Measurements from ENCODE around the gene SPOPL. TPM values are rescaled to one million over a fixed set of nuclear protein-coding genes. Genes with fewer than 3 reads are reported as not detected.
"Not testable (repeated sequence)": the region's sequence is repeated elsewhere in the genome, so short reads cannot be mapped to it uniquely, and the experiment has no call there.

SPOPL gene
- total RNA-seq, 1 donor from 2014 or later, result 9.4 TPM

GRCh38 chr2:138474100-138474825, 27.3 kb upstream of the SPOPL start:
- no peaks in the 10 kb centered on the region for H3K4me1 ChIP-seq (ENCODE audit: control insufficient read depth in 3 of 3, insufficient read depth in 3 of 3, low read length in 3 of 3)
- H3K9me3 ChIP-seq (ENCODE audit: control insufficient read depth in 3 of 3, low read length in 3 of 3), result no peaks in the 10 kb centered on the region
- no peak overlapping the region for H3K4me3 ChIP-seq (ENCODE audit: low read length in 3 of 3)
- no peak overlapping the region for H3K9ac ChIP-seq (ENCODE audit: low read depth in 1 of 3, low read length in 3 of 3)
- H3K27ac ChIP-seq (ENCODE audit: low read depth, low read length), result no peak overlapping the region
- no peaks in the 10 kb centered on the region for H3K27me3 ChIP-seq (ENCODE audit: control insufficient read depth in 3 of 3, insufficient read depth in 3 of 3, low read length in 3 of 3)
- H3K36me3 ChIP-seq (ENCODE audit: control insufficient read depth in 3 of 3, insufficient read depth in 3 of 3, low read length in 3 of 3), result no peaks in the 10 kb centered on the region

- Histone ChIP-seq H3K4me3 (ENCODE audit: low read length in 3 of 3) (no peak overlapping the region), H3K27me3 (ENCODE audit: control insufficient read depth in 3 of 3, insufficient read depth in 3 of 3, low read length in 3 of 3) (no peaks in the 10 kb centered on the region), H3K36me3 (ENCODE audit: control insufficient read depth in 3 of 3, insufficient read depth in 3 of 3, low read length in 3 of 3) (no peaks in the 10 kb centered on the region), H3K9ac (ENCODE audit: low read depth in 1 of 3, low read length in 3 of 3) (no peak overlapping the region), H3K9me3 (ENCODE audit: control insufficient read depth in 3 of 3, low read length in 3 of 3) (no peaks in the 10 kb centered on the region), H3K4me1 (ENCODE audit: control insufficient read depth in 3 of 3, insufficient read depth in 3 of 3, low read length in 3 of 3) (no peaks in the 10 kb centered on the region), H3K27ac (ENCODE audit: low read depth, low read length) (no peak overlapping the region)
These were observed 26.2 kb upstream of the SPOPL start for GRCh38 chr2:138475277-138475776.

DNA sequence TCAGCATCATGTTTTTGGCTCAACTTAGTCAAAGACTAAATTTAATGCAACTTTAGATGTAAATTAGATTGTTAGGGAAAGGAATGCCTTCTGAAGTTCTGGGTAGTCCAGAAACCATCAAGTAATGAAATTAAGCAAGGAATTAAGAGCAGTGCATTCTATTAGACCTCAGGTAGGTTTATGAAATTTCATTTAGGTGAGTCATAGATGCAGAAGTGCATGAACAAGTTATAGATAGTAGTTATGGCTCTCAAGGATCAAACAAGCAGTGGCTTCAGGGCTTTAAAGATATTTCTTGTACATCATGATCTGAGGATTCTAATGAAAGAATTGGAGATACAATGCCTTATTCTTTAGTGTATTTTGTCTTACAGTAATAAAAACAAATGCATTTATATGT, 25.4 kb upstream of the SPOPL start:
- Histone ChIP-seq H3K9ac (ENCODE audit: low read depth in 1 of 3, low read length in 3 of 3) (no peak overlapping the region), H3K9me3 (ENCODE audit: control insufficient read depth in 3 of 3, low read length in 3 of 3) (no peaks in the 10 kb centered on the region)

DNA sequence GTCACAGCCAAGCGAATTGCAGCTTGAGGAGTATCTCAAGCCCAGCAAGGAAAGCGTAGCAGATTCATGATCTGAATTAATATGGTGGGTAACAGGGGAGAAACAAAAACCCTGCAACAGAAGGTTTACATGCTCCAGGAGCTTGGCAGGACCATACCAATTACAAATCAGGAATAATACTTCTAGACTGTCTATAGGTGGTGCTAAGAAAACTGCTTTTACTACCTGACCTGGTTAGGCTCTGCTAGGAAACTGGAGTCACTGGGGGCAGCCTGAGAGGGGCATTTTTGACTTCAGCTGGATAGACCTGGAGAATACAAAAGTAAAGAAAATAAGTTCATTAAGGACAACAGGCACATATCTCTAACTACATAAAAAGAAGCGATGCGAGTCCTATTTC, 24.6 kb upstream of the SPOPL start:
- H3K4me3 ChIP-seq (ENCODE audit: low read length in 3 of 3), result no peak overlapping the region
- H3K9me3 ChIP-seq (ENCODE audit: control insufficient read depth in 3 of 3, low read length in 3 of 3), result no peaks in the 10 kb centered on the region
- H3K4me1 ChIP-seq (ENCODE audit: control insufficient read depth in 3 of 3, insufficient read depth in 3 of 3, low read length in 3 of 3), result no peaks in the 10 kb centered on the region
- no peaks in the 10 kb centered on the region for H3K36me3 ChIP-seq (ENCODE audit: control insufficient read depth in 3 of 3, insufficient read depth in 3 of 3, low read length in 3 of 3)
- no peak overlapping the region for H3K9ac ChIP-seq (ENCODE audit: low read depth in 1 of 3, low read length in 3 of 3)
- H3K27me3 ChIP-seq (ENCODE audit: control insufficient read depth in 3 of 3, insufficient read depth in 3 of 3, low read length in 3 of 3), result no peaks in the 10 kb centered on the region
- H3K27ac ChIP-seq (ENCODE audit: low read depth, low read length), result no peak overlapping the region

More for the DNA sequence above, 25.4 kb upstream of the SPOPL start:
- Histone ChIP-seq H3K27me3 (ENCODE audit: control insufficient read depth in 3 of 3, insufficient read depth in 3 of 3, low read length in 3 of 3) (no peaks in the 10 kb centered on the region), H3K4me1 (ENCODE audit: control insufficient read depth in 3 of 3, insufficient read depth in 3 of 3, low read length in 3 of 3) (no peaks in the 10 kb centered on the region), H3K27ac (ENCODE audit: low read depth, low read length) (no peak overlapping the region), H3K36me3 (ENCODE audit: control insufficient read depth in 3 of 3, insufficient read depth in 3 of 3, low read length in 3 of 3) (no peaks in the 10 kb centered on the region), H3K4me3 (ENCODE audit: low read length in 3 of 3) (no peak overlapping the region)

- not testable (repeated sequence) for H3K4me1 ChIP-seq (ENCODE audit: control insufficient read depth in 3 of 3, insufficient read depth in 3 of 3, low read length in 3 of 3); H3K9me3 ChIP-seq (ENCODE audit: control insufficient read depth in 3 of 3, low read length in 3 of 3); H3K27me3 ChIP-seq (ENCODE audit: control insufficient read depth in 3 of 3, insufficient read depth in 3 of 3, low read length in 3 of 3); H3K27ac ChIP-seq (ENCODE audit: low read depth, low read length); H3K9ac ChIP-seq (ENCODE audit: low read depth in 1 of 3, low read length in 3 of 3); H3K4me3 ChIP-seq (ENCODE audit: low read length in 3 of 3); H3K36me3 ChIP-seq (ENCODE audit: control insufficient read depth in 3 of 3, insufficient read depth in 3 of 3, low read length in 3 of 3)
These were observed 18.8 kb upstream of the SPOPL start for GRCh38 chr2:138482796-138483195.

DNA sequence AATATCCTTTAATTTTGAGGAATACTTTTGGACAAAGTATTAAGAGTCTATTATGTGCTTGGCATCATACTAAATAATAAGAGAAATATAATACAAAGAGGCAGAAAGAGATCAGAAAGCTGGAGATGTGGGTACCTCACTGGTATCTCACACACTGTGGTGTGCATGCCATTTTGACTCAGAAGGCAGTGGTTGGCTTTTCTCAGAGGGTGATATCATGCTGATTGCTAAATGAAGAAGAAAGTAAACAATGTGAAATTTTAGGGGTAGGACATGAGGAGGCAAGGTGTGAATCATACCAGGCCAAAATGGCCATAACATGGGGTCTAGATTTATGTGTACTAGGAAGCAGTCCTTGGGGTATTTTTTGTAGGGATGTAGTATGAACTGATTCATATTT, 16.6 kb upstream of the SPOPL start:
- no peaks in the 10 kb centered on the region for H3K4me1 ChIP-seq (ENCODE audit: control insufficient read depth in 3 of 3, insufficient read depth in 3 of 3, low read length in 3 of 3)
- H3K36me3 ChIP-seq (ENCODE audit: control insufficient read depth in 3 of 3, insufficient read depth in 3 of 3, low read length in 3 of 3), result no peaks in the 10 kb centered on the region
- H3K9me3 ChIP-seq (ENCODE audit: control insufficient read depth in 3 of 3, low read length in 3 of 3), result no peaks in the 10 kb centered on the region
- H3K4me3 ChIP-seq (ENCODE audit: low read length in 3 of 3), result no peak overlapping the region
- no peaks in the 10 kb centered on the region for H3K27me3 ChIP-seq (ENCODE audit: control insufficient read depth in 3 of 3, insufficient read depth in 3 of 3, low read length in 3 of 3)
- H3K9ac ChIP-seq (ENCODE audit: low read depth in 1 of 3, low read length in 3 of 3), result no peak overlapping the region
- no peak overlapping the region for H3K27ac ChIP-seq (ENCODE audit: low read depth, low read length)

GRCh38 chr2:138486363-138487198, 15.0 kb upstream of the SPOPL start:
- Histone ChIP-seq H3K27ac (ENCODE audit: low read depth, low read length) (no peak overlapping the region), H3K4me1 (ENCODE audit: control insufficient read depth in 3 of 3, insufficient read depth in 3 of 3, low read length in 3 of 3) (no peaks in the 10 kb centered on the region), H3K4me3 (ENCODE audit: low read length in 3 of 3) (no peak overlapping the region), H3K9me3 (ENCODE audit: control insufficient read depth in 3 of 3, low read length in 3 of 3) (no peaks in the 10 kb centered on the region), H3K36me3 (ENCODE audit: control insufficient read depth in 3 of 3, insufficient read depth in 3 of 3, low read length in 3 of 3) (no peaks in the 10 kb centered on the region), H3K9ac (ENCODE audit: low read depth in 1 of 3, low read length in 3 of 3) (no peak overlapping the region), H3K27me3 (ENCODE audit: control insufficient read depth in 3 of 3, insufficient read depth in 3 of 3, low read length in 3 of 3) (no peaks in the 10 kb centered on the region)

DNA sequence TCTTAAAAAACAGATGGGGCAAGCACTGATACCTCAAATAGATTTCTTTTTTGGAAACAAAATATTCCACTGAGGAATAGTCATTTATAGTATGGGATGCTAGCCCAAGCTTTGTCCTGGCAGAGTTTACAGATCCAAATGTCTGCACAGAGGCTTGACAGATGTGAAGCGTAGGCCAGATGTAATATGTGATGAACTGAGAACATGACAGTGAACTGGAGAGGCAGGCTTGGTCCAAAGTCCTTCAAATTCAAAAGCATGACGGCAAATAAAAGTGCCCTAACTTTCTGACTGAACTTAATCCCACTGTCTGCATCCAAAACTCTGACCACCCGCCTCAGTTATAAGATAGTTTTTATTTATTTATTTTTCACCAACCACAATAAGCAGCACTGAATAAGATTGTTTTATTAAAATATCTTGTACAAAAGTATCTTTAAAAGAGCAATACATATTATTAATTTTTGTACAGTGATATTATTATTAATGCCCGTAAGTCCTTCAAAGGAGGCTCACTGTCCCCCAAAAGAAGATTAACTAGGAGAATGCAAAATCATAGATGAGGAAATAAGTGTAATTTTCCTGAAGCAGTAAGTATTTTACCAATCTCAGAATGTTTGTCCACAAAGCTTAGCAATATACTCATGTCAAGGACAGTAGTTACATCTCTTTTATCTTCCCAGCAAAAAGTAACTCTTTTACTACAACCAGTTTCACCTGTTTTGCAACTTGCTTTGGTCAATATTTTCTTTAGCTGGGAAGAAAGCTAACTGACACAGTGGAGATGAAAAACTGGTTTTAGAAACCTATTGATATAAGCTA, 10.7 kb upstream of the SPOPL start:
- Histone ChIP-seq H3K36me3 (ENCODE audit: control insufficient read depth in 3 of 3, insufficient read depth in 3 of 3, low read length in 3 of 3) (no peaks in the 10 kb centered on the region), H3K4me1 (ENCODE audit: control insufficient read depth in 3 of 3, insufficient read depth in 3 of 3, low read length in 3 of 3) (peaks cover 4 to 7% (median 4%) of the 10 kb centered on the region in 3 donors), H3K4me3 (ENCODE audit: low read length in 3 of 3) (no peak overlapping the region), H3K27ac (ENCODE audit: low read depth, low read length) (no peak overlapping the region), H3K9ac (ENCODE audit: low read depth in 1 of 3, low read length in 3 of 3) (no peak overlapping the region), H3K9me3 (ENCODE audit: control insufficient read depth in 3 of 3, low read length in 3 of 3) (no peaks in the 10 kb centered on the region), H3K27me3 (ENCODE audit: control insufficient read depth in 3 of 3, insufficient read depth in 3 of 3, low read length in 3 of 3) (no peaks in the 10 kb centered on the region)

DNA sequence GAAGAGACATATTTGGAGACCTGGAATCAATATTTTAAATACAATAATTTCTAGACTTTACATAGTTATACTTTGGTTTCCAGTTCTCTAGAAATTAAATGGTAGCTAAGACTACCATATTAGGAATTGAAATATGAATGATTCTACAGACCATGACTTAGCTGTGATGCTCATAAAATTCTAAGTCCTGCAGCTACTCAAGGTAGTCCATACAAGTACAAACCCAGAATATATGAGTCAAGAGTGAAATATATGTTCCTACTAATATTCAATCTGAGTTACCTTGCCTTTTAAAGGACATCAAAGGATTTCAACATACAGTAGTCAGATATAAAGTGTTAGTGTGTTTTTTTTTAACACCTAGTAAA, 10.1 kb upstream of the SPOPL start:
- H3K27ac ChIP-seq (ENCODE audit: low read depth, low read length), result no peak overlapping the region
- H3K9ac ChIP-seq (ENCODE audit: low read depth in 1 of 3, low read length in 3 of 3), result no peak overlapping the region
- H3K9me3 ChIP-seq (ENCODE audit: control insufficient read depth in 3 of 3, low read length in 3 of 3), result no peaks in the 10 kb centered on the region
- H3K4me1 ChIP-seq (ENCODE audit: control insufficient read depth in 3 of 3, insufficient read depth in 3 of 3, low read length in 3 of 3), result peaks cover 4 to 12% (median 8%) of the 10 kb centered on the region in 3 donors
- H3K36me3 ChIP-seq (ENCODE audit: control insufficient read depth in 3 of 3, insufficient read depth in 3 of 3, low read length in 3 of 3), result no peaks in the 10 kb centered on the region
- no peak overlapping the region for H3K4me3 ChIP-seq (ENCODE audit: low read length in 3 of 3)
- H3K27me3 ChIP-seq (ENCODE audit: control insufficient read depth in 3 of 3, insufficient read depth in 3 of 3, low read length in 3 of 3), result no peaks in the 10 kb centered on the region
